ENCODE measurements around the gene PRDM16. TPM values are rescaled to one million over a fixed set of nuclear protein-coding genes. Genes with fewer than 3 reads are reported as not detected.
A peak's percentile ranks its signal among the peaks of the same experiment; 100 is the strongest.

PRDM16 gene
- total RNA-seq, 4 donors from 2014 or later, result 15.7 to 54.3 (median 27.6) TPM

GRCh38 chr1:3063379-3064295 lies 5.4 kb upstream of the PRDM16 start:
- intact Hi-C loops (cut with DNase I), result loop anchor here (5.0 kb wide), 1 partner anchor 359 kb away; no protein-coding TSS in a partner anchor
- peaks cover 26% of the 10 kb centered on the region in 2 donors for H3K4me1 ChIP-seq
- no peak overlapping the region for H3K4me3 ChIP-seq (replicated peaks in 1 of 3)
- no peak overlapping the region for H3K27ac ChIP-seq
- TF ChIP-seq POLR2A (IDR thresholded peaks at IDR 0.05) (no peak), CTCF (IDR thresholded peaks at IDR 0.05) (no peak)
- peak in 1 of 2 donors; percentile 36 for DNase-seq
- no peaks in the 10 kb centered on the region for H3K36me3 ChIP-seq
- no peaks in the 10 kb centered on the region for H3K27me3 ChIP-seq
- WGBS, 2 donors, result 63 to 69% methylated on average over 33 to 60 of the region's 91 CpGs
- H3K9me3 ChIP-seq, result no peaks in the 10 kb centered on the region

GRCh38 chr1:3064296-3064850 lies 4.6 kb upstream of the PRDM16 start:
- Histone ChIP-seq H3K9me3 (no peaks in the 10 kb centered on the region), H3K27ac (no peak overlapping the region), H3K4me3 (replicated peaks in 1 of 3) (no peak overlapping the region), H3K36me3 (no peaks in the 10 kb centered on the region), H3K27me3 (no peaks in the 10 kb centered on the region), H3K4me1 (peaks cover 26% of the 10 kb centered on the region in 2 donors)
- DNase-seq, result no peak
- TF ChIP-seq POLR2A (IDR thresholded peaks at IDR 0.05), result no peak
- no peak for TF ChIP-seq CTCF (IDR thresholded peaks at IDR 0.05)
- intact Hi-C loops (cut with DNase I), result loop anchor here (5.0 kb wide), 1 partner anchor 358 kb away; no protein-coding TSS in a partner anchor
- 77 to 90% methylated on average over 16 to 17 of the region's 17 CpGs for whole genome bisulfite sequencing, 2 donors

GRCh38 chr1:3064901-3065300 lies 4.1 kb upstream of the PRDM16 start:
- 70 to 81% methylated on average over 8 to 9 of the region's 9 CpGs for WGBS, 2 donors
- Histone ChIP-seq H3K27ac (no peak overlapping the region), H3K4me1 (peaks cover 26% of the 10 kb centered on the region in 2 donors), H3K36me3 (no peaks in the 10 kb centered on the region), H3K27me3 (no peaks in the 10 kb centered on the region), H3K9me3 (no peaks in the 10 kb centered on the region), H3K4me3 (replicated peaks in 1 of 3) (no peak overlapping the region)
- no peak for TF ChIP-seq POLR2A (IDR thresholded peaks at IDR 0.05)
- no peak for TF ChIP-seq CTCF (IDR thresholded peaks at IDR 0.05)
- intact Hi-C loops (cut with DNase I), result loop anchor here (5.0 kb wide), 3 partner anchors 222 to 357 kb away; no protein-coding TSS in a partner anchor
- no peak for DNase-seq

GRCh38 chr1:3065396-3065795 lies 3.6 kb upstream of the PRDM16 start:
- Histone ChIP-seq H3K27ac (no peak overlapping the region), H3K27me3 (no peaks in the 10 kb centered on the region), H3K4me1 (peaks cover 26% of the 10 kb centered on the region in 2 donors), H3K9me3 (no peaks in the 10 kb centered on the region), H3K36me3 (no peaks in the 10 kb centered on the region), H3K4me3 (replicated peaks in 1 of 3) (no peak overlapping the region)
- WGBS, 2 donors, result 69 to 93% methylated on average over 5 to 8 of the region's 8 CpGs
- intact Hi-C loops (cut with DNase I), result loop anchor here (5.0 kb wide), 2 partner anchors 222 to 347 kb away; no protein-coding TSS in a partner anchor
- DNase-seq, result peak in 1 of 2 donors; percentile 1
- TF ChIP-seq POLR2A (IDR thresholded peaks at IDR 0.05) (no peak), CTCF (IDR thresholded peaks at IDR 0.05) (no peak)

Measured in thyroid gland (tissue), 4 donors.